Astrocyte of the spinal cord (primary cell): ENCODE data around the gene CSNK1G2.

ENCODE experiments used
- DNase-seq: peaks from one replicate; pipeline ENCODE4 v3.0.0; 2011; ENCODE audit warnings: low read depth, low spot score
- H3K4me3 ChIP-seq: 2 replicates; pipeline ENCODE4 v1.5.1; 2011; ENCODE audit warnings: low read depth, mild to moderate bottlenecking, low read length, moderate library complexity
- CTCF ChIP-seq: IDR thresholded peaks from 2 replicates; pipeline ENCODE4 v1.5.1; 2012; ENCODE audit warnings: low read depth, mild to moderate bottlenecking, low read length, inconsistent platforms
- in situ Hi-C: cut with HindIII; loops from 2 replicates; pipeline ENCODE4 v1.10.0; 2017; ENCODE audit warnings: low sequenced_read_pairs

The CSNK1G2 gene

GRCh38 chr19:1961000-1961883 lies 20.3 kb downstream of the CSNK1G2 start:
- DNase-seq: no peak
- no peak overlapping the region for H3K4me3 ChIP-seq
- no peak for TF ChIP-seq CTCF
- in situ Hi-C loops: no loop called here

- in situ Hi-C loops: no loop called here
- TF ChIP-seq CTCF: no peak
- DNase-seq: no peak
- H3K4me3 ChIP-seq: no peak overlapping the region
Measured at GRCh38 chr19:1962674-1963073, 21.7 kb downstream of the CSNK1G2 start.

GRCh38 chr19:1967087-1967608 lies 26.2 kb downstream of the CSNK1G2 start:
- no peak for DNase-seq
- in situ Hi-C loops: no loop called here
- no peak overlapping the region for H3K4me3 ChIP-seq
- TF ChIP-seq CTCF: no peak

GRCh38 chr19:1968279-1969175 lies 27.6 kb downstream of the CSNK1G2 start:
- in situ Hi-C loops: no loop called here
- no peak for TF ChIP-seq CTCF
- no peak overlapping the region for H3K4me3 ChIP-seq
- no peak for DNase-seq

GRCh38 chr19:1969176-1970002 lies 28.4 kb downstream of the CSNK1G2 start:
- no peak for TF ChIP-seq CTCF
- no peak for DNase-seq

More at GRCh38 chr19:1969176-1970002, 28.4 kb downstream of the CSNK1G2 start:
- in situ Hi-C loops: no loop called here
- no peak overlapping the region for H3K4me3 ChIP-seq
